ENCODE measurements around the gene REV1.
"Not testable (repeated sequence)": the region's sequence is repeated elsewhere in the genome, so short reads cannot be mapped to it uniquely, and the experiment has no call there.

REV1 gene

DNA sequence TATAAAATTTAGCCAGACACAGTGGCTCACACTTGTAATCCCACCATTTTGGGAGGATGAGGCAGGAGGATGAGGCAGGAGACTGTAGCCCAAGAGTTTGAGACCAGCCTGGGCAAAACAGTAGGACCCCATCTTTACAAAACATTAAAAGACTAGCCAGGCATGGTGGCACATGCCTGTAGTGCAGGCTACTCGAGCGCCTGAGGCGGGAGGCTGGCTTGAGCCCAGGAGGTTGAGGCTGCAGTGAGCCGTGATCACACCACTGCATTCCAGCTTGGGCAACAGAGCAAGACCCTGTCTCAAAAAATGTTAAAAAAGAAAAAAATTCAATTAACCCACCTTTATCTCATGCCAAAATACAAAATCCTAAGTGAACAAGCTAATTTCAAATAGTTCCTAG lies 4.0 kb downstream of the REV1 start:
- no peak for DNase-seq

DNA sequence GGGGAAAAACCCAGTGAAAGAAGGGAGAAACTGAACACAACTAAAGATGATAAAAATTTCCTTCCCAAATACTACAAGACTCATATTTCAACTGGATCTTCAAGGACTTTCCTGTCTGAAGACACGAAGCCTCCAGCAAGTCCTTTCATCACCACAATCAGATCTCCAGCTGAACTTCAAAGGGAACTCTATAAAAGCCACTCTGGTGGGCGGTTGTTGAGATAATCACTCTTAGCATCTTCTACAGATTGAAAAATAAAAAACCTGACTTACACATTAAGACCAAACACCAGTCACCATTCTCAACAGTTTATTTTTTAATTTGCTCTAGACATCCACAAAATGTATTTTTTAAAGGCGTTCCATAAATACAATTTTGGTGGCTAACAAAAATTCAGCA lies 4.4 kb downstream of the REV1 start:
- no peak for DNase-seq

DNA sequence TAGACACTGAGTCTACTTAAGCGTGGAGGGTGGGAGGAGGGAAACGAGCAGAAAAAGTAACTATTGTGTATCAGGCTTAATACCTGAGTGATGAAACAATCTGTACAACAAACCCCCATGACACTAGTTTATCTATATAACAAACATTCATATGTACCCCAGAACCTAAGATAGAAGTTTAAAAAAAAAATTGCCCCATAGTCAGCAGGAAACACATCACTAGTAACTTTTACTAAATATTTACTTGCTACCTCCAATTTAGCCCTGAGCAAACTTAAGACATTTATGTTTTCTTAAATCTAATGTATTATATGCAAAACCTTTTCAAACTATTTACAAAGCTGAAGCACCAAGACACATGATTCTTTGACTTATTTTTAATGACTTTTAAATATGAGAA lies 5.6 kb downstream of the REV1 start:
- no peak for DNase-seq

DNA sequence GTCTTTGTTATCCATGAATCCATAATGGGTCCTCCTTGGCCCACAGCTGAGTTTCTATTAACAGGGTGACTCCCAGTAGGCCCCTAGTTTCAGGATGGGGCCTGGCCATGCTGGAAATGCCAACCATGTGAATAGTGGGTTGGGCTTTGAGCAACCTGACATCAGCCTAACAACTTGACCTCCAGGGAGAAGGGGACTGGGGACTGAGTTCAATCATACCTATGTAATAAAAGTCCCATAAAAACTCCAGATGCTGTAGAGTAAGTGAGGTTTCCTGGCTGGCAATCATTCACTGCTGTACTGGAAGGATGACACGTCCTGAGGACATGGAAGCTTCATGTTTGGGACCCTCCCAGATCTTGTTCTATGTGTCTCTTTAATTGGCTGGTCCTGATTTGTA lies 7.9 kb downstream of the REV1 start:
- no peak for DNase-seq

DNA sequence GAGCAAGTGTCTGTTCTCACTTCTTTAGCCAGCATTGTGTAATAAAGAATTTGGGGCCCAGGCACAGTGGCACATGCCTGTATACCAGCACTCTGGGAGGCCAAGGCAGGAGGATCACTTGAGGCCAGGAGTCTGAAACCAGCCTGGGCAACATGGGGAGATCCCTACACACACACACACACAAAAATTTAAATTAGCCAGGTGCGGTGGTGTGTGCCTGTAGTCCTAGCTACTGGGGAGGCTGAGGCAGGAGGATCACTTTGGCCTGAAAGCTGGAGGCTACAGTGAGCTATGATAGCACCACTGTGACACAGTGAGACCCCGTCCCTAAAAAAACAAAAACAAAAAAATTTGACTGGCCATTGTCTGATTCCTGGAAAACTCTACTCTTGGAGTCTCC lies 8.3 kb downstream of the REV1 start:
- no peak for DNase-seq

DNA sequence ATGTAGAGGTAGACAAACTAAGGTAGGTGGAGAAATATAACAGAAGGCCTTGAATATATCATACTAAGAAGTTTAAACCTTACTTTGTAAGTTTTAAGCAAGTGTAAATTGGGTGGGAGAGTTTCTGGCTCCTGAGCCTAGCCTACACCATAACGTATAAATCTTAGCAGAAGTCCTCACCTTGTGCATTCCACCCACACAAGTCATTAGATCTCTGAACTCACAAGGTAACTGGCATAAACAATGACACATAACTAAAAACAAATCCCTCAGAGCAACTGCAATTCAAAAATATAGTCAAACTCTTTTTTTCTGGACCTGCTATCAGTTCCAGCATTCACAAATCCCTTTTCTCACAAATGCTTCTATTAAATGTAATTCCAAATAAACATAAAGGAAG lies 9.4 kb downstream of the REV1 start:
- DNase-seq = no peak

DNA sequence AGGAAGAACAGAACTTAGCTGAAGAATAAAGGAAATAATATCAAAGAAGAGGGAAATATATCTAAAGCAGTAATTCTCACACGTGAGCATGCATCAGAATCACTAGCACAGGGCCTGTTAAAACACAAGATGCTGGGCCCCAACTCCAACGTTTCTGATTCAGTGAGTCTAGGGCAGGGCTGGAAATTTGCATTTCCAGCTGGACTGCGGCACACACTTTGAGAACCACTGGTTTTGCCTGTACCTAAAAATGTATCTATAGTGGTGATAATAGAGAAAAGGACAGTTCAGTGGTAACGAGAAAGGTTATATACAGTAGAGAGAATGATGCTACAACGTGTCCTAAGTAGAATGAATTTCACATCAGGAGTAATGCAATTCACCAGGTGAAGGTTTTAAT lies 11.2 kb downstream of the REV1 start:
- no peak for DNase-seq

DNA sequence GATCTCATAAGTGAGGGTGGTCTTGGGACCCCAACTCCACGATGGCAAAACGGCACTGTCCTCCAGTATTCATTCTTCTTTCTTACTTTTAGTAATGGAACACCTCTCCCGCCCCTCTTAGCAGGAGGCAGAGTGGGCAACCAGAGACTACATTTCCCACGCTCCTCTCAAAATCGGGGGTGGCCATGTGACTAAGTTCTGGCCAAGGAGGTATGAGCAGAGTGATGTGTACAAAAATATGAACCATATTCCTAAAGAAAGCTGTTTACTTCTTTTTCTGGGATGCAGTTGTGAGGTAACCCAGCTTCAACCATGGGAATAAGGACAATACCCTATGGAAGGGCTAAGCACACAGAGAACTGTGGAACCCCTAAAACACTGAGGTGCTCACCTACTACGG lies 12.8 kb downstream of the REV1 start:
- no peak for DNase-seq

DNA sequence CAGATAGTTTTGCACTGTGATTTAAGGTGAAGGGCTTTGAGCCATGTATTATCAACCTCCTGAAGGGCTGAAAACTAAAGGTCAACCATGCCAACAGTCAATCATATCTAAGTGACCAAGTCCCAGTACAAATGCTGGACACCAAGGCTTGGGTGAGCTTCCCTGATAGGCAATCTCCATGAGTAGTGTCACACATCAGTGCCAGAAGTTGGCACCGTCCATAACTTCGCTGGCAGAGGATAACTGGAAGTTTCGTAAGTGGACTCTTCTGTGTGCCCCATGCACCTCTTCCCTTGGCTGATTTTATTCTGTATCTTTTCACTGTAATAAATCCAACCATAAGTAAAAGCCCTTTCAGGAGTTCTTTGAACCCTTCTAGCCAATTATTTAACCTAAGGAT lies 13.2 kb downstream of the REV1 start:
- DNase-seq = no peak

DNA sequence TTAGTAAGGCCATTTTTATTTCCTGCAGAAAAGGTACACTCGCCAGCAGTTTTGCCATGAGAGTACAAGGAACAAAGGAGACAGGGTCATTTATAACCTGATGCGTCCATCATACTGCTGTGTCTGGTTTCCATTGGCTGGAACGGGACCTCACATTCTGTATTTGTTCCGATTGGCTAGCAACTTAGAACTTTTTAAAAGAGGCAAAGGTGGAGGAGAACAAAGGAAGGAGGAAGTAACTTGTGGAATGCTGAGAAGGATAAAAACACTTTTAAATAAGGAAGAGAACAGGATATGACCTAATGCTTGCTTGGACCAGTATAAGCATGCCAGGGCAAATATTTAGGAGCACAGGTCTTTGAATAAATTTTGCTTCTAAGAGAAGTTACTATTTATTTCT lies 14.7 kb downstream of the REV1 start:
- DNase-seq = not testable (repeated sequence)

DNA sequence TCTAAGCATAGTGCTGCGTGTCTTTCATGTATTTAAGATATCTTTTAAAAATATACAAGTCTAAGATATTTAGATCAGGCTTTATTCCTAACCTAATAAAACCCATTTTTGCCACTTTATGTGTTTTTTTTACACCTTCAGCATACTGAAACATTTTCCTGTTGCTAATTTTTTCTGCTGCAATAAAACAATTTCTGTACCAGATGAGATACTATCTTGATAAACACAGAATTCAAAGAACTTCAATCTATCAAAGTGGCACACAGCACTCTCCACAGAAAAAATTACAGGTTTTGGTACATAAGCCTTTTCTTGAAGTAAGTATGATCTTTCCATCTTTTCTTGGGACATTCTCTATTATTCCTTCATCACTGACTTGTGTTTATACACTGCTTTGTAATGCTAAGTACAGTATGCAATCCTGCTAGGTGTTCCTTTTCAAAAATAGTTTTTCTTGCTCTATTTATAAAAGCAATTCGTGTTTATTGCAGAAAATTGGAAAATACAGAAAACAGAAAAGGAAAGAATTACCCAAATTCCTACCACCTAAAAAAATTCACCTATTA lies 16.2 kb downstream of the REV1 start:
- no peak for DNase-seq

DNA sequence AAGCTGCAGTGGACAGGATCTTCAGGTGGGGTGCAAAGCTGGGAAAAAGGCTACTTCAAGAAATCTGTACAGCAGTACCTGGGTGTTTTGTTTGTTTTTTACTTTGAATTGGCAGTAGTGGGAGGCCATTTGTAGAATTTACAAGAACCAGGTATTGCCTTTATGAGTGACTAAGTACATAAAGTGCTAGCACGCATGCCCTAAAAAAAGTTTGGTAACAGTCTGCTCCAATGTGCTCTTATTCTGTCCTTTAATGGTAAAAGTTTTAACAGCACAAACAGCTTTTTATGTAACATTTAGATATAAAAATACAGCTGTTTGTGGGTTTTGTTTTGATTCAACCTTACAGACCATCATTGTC lies 17.2 kb downstream of the REV1 start:
- no peak for DNase-seq

DNA sequence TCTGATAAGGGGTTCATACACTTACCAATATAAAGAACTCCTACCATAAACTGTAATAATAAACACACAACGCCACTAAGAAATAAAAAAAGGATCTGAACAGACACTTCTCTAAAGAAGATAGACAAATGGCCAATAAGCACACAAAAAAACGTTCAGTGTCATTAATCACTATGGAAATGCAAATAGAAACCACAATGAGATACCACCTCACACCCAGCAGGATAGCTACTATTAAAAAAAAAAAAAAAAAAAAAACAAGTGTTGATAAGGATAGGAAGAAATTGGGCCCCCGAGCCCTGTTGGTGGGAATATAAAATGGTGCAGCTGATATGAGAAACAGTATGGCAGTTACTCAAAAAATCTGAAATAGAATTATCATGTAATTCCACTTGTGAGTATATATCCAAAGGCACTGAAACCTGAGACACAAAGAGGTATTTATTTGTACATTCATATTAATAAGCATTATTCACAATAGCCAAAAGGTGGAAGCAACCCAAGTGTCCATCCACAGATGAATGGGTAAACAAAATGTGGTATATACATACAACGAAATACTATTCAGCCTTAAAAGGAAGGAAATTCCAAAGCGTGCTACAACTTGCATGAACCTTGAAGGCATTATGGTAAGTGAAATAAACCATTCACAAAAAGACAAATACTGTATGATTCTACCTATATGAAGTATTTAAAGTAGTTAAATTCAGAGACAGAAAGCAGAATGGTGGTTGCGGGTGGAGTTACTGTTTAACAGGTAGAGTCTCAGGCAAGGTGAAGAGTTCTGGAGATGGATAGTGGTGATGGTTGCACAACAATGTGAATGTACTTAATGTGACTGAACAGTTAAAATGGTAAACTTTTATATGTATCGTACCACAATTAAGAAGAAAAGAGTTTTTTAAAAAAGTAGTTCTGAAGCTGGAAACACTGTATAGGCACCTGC lies 17.9 kb downstream of the REV1 start:
- DNase-seq = no peak

DNA sequence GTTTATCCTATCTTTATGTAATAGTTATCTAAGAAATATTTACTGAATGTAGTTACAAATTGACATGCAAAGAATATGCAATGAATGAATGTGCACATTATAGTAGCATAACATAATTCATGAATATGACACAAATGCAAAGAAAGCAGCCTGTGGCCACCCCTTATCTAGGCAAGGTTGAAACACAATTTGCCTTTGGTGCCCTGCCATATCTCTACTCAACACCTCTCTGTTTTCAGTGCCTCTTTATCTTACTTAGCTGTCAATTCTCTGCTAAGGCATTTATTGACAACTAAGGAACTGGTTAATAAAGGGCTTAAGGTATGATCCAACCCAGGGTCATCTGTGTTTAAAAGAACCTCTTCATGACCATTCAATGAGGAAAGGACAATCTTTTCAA lies 18.9 kb downstream of the REV1 start:
- no peak for DNase-seq

DNA sequence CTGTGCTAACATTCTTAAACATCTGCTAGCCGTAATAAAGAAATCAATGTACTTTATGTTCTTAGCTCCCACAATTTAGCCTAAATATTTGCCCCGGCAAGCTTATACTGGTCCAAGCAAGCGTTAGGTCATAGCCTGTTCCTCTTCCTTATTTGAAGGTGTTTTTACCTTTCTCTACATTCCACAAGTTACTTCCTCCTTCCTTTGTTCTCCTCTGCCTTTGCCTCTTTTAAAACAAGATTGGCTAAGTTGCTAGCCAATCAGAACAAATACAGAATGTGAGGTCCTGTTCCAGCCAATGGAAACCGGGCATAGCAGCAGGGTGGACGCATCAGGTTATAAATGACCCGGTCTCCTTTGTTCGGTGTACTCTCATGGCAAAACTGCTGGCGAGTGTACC lies 19.4 kb downstream of the REV1 start:
- not testable (repeated sequence) for DNase-seq

DNA sequence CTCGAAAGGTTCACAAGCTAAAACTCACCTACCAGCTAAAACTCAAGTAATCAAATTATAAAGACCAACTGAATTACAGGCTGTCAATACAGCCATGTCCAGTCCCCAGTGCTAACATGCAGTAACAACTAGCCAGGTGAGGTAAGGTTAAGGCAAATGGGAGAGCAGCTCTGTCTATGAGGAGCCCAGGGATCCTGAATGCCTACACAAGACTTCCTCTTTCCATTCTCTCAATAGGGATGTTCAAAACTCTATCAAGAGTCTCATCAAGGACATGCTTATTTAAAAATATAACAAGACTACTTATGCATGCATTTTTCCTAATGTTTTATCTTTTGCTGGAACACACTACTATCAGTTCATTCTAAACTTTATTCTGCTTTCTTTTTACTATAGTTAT lies 20.4 kb downstream of the REV1 start:
- DNase-seq = no peak

DNA sequence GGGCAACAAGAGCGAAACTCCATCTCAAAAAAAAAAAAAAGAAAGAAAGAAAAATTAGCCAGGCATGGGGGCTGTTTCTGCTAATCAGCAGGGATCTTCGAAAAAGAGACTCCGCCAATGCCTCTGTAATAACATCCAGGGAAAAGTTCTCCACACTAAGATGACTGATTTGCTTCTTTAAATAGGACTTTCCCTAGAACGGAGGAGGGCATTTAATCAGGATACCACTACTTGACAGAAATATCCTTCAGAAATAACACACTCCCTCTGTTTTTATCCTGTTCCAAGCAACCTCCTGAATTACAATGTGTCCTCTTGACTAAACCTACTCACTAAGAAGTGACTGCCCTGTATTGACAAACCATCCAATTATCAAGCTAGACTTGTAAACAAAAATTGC lies 21.7 kb downstream of the REV1 start:
- no peak for DNase-seq

DNA sequence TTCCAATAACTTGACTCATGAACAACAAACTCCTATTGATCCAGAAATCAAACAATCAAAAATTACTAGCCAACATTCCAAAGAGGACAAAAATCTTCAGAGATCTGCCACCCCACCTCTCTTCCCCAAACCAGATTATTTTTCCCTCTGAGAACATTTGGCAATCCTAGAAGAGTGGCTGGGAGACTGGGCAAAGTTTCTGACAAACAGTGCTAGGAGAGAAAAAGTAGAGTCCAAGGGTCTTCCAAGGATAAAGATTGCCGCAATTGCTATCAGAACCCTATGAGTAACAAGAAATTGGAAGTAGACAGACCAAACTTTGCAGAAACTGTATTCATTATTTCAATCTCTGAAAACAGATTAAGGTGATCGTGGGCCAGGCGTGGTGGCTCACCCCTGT lies 22.4 kb downstream of the REV1 start:
- no peak for DNase-seq

DNA sequence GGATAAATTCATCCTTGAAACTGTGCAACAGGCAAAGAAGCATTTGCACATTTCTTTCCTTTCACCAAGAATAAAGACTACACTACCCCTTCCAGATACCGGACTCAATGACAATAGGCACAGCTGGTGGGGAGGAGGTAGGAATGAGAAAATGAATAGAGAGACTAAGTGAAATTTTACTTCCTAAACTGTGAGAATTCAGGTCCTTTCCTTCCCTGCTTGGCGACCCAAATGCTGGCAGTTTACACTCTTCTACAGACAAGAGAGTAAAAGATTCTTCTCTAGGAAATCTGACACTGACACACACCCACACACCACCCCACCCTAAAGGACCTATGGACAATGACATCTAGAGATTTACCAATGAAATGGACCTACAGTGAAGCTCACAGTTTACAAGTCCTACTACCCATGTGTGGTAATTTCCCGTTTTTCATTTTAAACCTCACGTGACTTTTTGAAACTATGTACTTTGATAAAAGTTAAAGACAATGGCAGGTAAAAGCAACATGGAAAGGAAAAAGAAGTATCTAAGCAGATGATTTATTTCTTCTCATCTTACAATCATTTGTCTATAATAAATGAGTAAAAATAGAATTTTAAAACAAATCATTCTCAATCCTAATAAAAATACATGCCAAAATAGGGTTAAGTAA lies 27.9 kb downstream of the REV1 start:
- no peak for DNase-seq

DNA sequence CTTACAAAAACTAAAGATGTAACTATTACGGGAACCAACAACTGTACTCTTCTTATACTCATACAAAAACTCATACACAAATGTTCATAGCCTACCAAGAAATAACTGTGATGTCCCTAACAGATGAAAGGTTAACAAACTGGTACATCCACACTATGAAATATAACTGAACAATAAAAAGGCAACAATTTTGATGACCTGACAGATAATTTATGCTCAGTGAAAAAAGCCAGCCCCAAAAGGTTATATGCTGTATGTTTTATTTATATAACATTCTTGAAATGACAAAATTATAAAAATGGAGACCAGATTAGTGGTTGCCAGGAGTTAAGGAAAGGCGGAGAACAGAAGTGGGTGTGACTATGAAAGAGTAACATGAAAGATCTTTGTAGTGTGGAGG lies 31.3 kb downstream of the REV1 start:
- no peak for DNase-seq

DNA sequence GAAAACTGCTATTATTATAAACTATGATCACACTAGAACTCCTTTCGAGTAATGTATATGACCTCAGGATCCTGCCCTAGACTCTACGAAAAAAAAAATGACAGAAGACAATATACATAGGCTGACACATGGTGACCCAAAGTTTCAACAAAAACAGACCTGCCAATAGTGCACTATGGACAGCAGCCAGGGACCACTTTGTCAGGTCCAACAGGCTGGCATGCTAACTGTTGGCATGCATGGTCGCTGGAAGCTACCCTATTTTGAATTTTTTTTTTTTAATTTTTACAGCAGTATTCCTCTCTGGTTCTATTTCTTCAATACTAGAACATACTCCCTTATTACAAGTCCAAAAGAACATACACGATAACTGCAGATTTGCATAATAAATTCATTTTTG lies 38.1 kb downstream of the REV1 start:
- no peak for DNase-seq

DNA sequence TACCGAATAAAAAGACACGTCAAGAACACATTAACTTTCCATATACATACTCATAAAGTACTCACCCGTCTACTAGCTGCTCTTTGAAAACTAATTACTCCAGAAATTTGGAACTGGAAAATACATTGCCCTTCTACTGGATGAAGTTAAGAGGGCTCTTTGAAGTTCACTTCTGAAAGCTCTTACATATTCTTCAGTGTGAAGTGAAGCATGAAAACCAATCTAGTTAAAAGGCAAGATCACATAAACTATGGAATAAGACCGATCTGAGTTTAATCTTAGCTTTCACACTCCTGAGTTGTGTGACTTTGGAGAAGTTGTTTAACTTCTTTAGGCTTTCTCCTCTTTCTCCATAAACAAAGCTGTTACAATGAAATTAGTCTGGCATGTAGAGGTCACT lies 38.5 kb downstream of the REV1 start:
- DNase-seq = no peak

DNA sequence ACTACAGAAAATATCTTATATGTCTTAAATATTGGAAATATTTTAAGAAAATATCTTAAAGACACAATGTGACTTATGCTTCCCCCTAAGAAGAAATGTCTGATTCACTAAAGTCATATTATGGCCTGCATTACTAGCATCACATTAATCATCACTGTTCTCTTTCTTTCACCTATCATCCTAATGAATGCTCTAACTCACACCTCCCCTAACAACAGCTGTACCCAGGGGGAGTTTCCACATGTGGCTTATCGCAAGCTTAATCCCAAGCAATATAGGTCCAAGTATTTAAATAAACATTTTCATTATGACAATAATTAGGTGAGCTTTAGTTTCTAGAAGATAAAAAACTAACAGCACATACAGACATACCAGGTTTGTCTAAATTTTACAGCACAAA lies 39.6 kb downstream of the REV1 start:
- DNase-seq = no peak

DNA sequence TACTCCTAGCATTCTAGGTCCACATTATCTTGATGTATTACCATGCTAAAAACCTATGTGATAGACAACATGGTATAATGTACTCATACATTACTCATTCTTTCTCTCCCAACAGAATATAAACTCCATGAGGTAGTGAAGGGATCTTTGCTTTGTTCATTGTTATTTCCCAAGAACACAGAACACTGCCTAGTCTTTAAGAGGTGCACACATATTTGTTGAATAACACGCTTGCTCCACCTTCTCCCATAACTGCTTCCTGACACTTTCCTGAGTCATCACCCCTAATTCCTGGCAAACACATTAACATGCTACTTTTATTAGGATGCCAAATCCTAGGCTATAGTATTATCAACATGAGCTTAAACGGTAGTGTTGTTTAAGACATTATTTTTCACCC lies 41.3 kb downstream of the REV1 start:
- no peak for DNase-seq
